WTC11 (cell line): ENCODE measurements around the gene IL1B.

ENCODE experiments used
- RELA ChIP-seq: sonication (generic); formaldehyde crosslinking; IDR thresholded peaks from 2 replicates; pipeline ENCODE4 v1.8.1; 2022; ENCODE audit warnings: missing genetic modification reagents, mild to moderate bottlenecking, borderline replicate concordance
- ZNF263 ChIP-seq: sonication (generic); formaldehyde crosslinking; IDR thresholded peaks from 2 replicates; pipeline ENCODE4 v1.8.1; 2022; ENCODE audit warnings: low read depth, mild to moderate bottlenecking, moderate library complexity, missing genetic modification reagents
- ZNF317 ChIP-seq: sonication (generic); formaldehyde crosslinking; IDR thresholded peaks from 2 replicates; pipeline ENCODE4 v1.8.1; 2023; ENCODE audit warnings: low read depth, mild to moderate bottlenecking, moderate library complexity, missing genetic modification reagents, borderline replicate concordance
- TF ChIP-seq, protein P1 (sequence below): fragments of 200-600 bp; IDR thresholded peaks from 2 replicates; pipeline ENCODE4 v1.8.0; 2022; ENCODE audit warnings: antibody characterized with exemption
- TF ChIP-seq, protein P2 (sequence below): sonication (generic); formaldehyde crosslinking; IDR thresholded peaks from 2 replicates; pipeline ENCODE4 v1.8.1; 2023; ENCODE audit warnings: mild to moderate bottlenecking, missing genetic modification reagents, moderate library complexity

DNA sequence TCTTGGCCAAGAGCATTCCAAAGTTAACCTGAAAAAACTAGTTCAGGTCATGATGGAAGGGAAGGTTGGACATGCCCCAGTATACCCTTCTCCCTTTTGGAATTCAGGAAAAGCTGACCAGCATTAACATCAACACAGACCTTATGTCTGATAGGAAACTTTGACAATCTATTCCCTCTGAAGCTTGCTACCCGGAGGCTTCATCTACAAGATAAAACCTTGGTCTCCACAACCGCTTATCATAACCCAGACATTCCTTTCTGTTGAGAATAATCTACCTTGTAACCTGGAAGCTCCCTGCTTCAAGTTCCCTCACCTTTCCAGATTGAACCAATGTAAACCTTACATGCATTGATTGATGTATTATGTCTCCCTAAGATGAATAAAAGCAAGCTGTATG lies 49.7 kb upstream of the IL1B start:
- no peak for TF ChIP-seq ZNF263 (CRISPR knock-in tag)
- TF ChIP-seq ZNF317: no peak
- TF ChIP-seq RELA (CRISPR knock-in tag): no peak
- TF ChIP-seq, protein P1, sequence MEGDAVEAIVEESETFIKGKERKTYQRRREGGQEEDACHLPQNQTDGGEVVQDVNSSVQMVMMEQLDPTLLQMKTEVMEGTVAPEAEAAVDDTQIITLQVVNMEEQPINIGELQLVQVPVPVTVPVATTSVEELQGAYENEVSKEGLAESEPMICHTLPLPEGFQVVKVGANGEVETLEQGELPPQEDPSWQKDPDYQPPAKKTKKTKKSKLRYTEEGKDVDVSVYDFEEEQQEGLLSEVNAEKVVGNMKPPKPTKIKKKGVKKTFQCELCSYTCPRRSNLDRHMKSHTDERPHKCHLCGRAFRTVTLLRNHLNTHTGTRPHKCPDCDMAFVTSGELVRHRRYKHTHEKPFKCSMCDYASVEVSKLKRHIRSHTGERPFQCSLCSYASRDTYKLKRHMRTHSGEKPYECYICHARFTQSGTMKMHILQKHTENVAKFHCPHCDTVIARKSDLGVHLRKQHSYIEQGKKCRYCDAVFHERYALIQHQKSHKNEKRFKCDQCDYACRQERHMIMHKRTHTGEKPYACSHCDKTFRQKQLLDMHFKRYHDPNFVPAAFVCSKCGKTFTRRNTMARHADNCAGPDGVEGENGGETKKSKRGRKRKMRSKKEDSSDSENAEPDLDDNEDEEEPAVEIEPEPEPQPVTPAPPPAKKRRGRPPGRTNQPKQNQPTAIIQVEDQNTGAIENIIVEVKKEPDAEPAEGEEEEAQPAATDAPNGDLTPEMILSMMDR: no peak
- TF ChIP-seq, protein P2, sequence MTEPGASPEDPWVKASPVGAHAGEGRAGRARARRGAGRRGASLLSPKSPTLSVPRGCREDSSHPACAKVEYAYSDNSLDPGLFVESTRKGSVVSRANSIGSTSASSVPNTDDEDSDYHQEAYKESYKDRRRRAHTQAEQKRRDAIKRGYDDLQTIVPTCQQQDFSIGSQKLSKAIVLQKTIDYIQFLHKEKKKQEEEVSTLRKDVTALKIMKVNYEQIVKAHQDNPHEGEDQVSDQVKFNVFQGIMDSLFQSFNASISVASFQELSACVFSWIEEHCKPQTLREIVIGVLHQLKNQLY (CRISPR knock-in tag): no peak
